H1 (cell line): Measurements from ENCODE around the gene DOCK11. TPM values are rescaled to one million over a fixed set of nuclear protein-coding genes. Genes with fewer than 3 reads are reported as not detected.

Experiments
- CTCF ChIA-PET: fragments of 300-600 bp; sonication (Branson Sonifier 250); formaldehyde crosslinking; loops from one replicate; lab custom pipeline; 2021; ENCODE audit not compliant: partially characterized antibody; lab: Charles Lee
- POLR2A ChIA-PET: fragments of 300-600 bp; sonication (Branson Sonifier 250); formaldehyde crosslinking; loops from one replicate; lab custom pipeline; 2021; ENCODE audit warnings: inconsistent platforms; ENCODE audit not compliant: partially characterized antibody; lab: Charles Lee
- DNase-seq, 2 experiments: peaks; one replicate each; pipeline versions ENCODE4 v3.0.0 to v3.0.0-alpha.2; 2010 to 2022; ENCODE audit warnings: low spot score in 2 of 2, low read depth in 1 of 2, mixed read lengths in 1 of 2
- FAIRE-seq: peaks from 2 replicates; lab custom pipeline; 2011; peaks lifted over from hg19 to GRCh38; lab: Jason Lieb, UNC
- H2AFZ ChIP-seq: 2 replicates; pipeline ENCODE4 v1.8.1; 2012; ENCODE audit warnings: low read length, inconsistent platforms
- H2AK5ac ChIP-seq: 2 replicates; pipeline ENCODE4 v1.6.1; 2013; ENCODE audit warnings: low read depth, low read length
- H2BK120ac ChIP-seq: replicated peaks from 2 replicates; pipeline ENCODE3; 2013; ENCODE audit warnings: low read depth, low read length, inconsistent platforms
- H2BK12ac ChIP-seq: 2 replicates; pipeline ENCODE4 v1.6.1; 2013; ENCODE audit warnings: low read depth, low read length
- H2BK15ac ChIP-seq: 2 replicates; pipeline ENCODE4 v1.6.1; 2013; ENCODE audit warnings: low read length
- H2BK20ac ChIP-seq: 2 replicates; pipeline ENCODE4 v1.6.1; 2013; ENCODE audit warnings: low read length
- H2BK5ac ChIP-seq: 2 replicates; pipeline ENCODE4 v1.6.1; 2013; ENCODE audit warnings: low read depth, low read length
- H3K14ac ChIP-seq: 2 replicates; pipeline ENCODE4 v1.6.1; 2013; ENCODE audit warnings: inconsistent platforms; ENCODE audit not compliant: insufficient read length
- H3K18ac ChIP-seq: 2 replicates; pipeline ENCODE4 v1.6.1; 2013; ENCODE audit warnings: low read length; ENCODE audit errors: extremely low read depth
- H3K23ac ChIP-seq: 2 replicates; pipeline ENCODE4 v1.6.1; 2013; ENCODE audit warnings: inconsistent platforms; ENCODE audit not compliant: insufficient read length
- H3K23me2 ChIP-seq: 2 replicates; pipeline ENCODE4 v1.6.1; 2013; ENCODE audit warnings: low read depth, low read length
- H3K27ac ChIP-seq: 2 replicates; pipeline ENCODE4 v1.6.1; 2011; ENCODE audit warnings: low read depth, low read length, inconsistent platforms
- H3K27me3 ChIP-seq, 4 experiments: replicated peaks in 1 of 4; 1 replicate in 1 of 4; 2 replicates in 3 of 4; pipeline versions ENCODE4 v1.6.1 to v1.8.1; 2011 to 2013; ENCODE audit warnings: low read length in 3 of 4, mild to moderate bottlenecking in 3 of 4, inconsistent platforms in 2 of 4, mixed read lengths in 2 of 4, moderate library complexity in 1 of 4; ENCODE audit not compliant: control insufficient read depth in 3 of 4, insufficient read depth in 3 of 4; ENCODE audit errors: extremely low read depth in 1 of 4
- H3K36me3 ChIP-seq, 4 experiments: 2 replicates each; pipeline versions ENCODE4 v1.6.1 to v1.8.1; 2011 to 2013; ENCODE audit warnings: mild to moderate bottlenecking in 4 of 4, low read length in 3 of 4, moderate library complexity in 2 of 4, control low read depth in 1 of 4, inconsistent platforms in 1 of 4; ENCODE audit not compliant: insufficient read depth in 4 of 4, control insufficient read depth in 2 of 4
- H3K4ac ChIP-seq: replicated peaks from 2 replicates; pipeline ENCODE3; 2013; ENCODE audit warnings: low read length, low read depth, mixed read lengths, inconsistent platforms; ENCODE audit not compliant: insufficient read length
- H3K4me1 ChIP-seq, 4 experiments: replicated peaks in 1 of 4; 1 replicate in 1 of 4; 2 replicates in 3 of 4; pipeline versions ENCODE4 v1.6.1 to v1.8.1; 2011 to 2013; ENCODE audit warnings: low read length in 3 of 4, inconsistent platforms in 2 of 4, mixed read lengths in 1 of 4; ENCODE audit not compliant: insufficient read depth in 4 of 4, control insufficient read depth in 3 of 4
- H3K4me2 ChIP-seq, 2 experiments: 2 replicates each; pipeline versions ENCODE4 v1.6.1 to v1.8.1; 2011 to 2013; ENCODE audit warnings: low read depth in 2 of 2, low read length in 2 of 2, control low read depth in 1 of 2, inconsistent platforms in 1 of 2, mild to moderate bottlenecking in 1 of 2; ENCODE audit not compliant: insufficient read depth in 1 of 2
- H3K4me3 ChIP-seq, 4 experiments: fragments of 200-600, 300-600 bp in 1 of 4; sonication (generic), shearing (Covaris generic), sonication (Bioruptor Twin) in 1 of 4; 2 replicates each; pipeline versions ENCODE4 v1.5.1 to v1.8.1; 2011 to 2016; ENCODE audit warnings: low read length in 4 of 4, low read depth in 3 of 4, control low read depth in 2 of 4, inconsistent platforms in 2 of 4, mild to moderate bottlenecking in 2 of 4, mixed read lengths in 1 of 4, moderate library complexity in 1 of 4; ENCODE audit not compliant: insufficient read depth in 2 of 4; ENCODE audit errors: extremely low read depth in 1 of 4
- H3K56ac ChIP-seq: replicated peaks from 2 replicates; pipeline ENCODE3; 2013; ENCODE audit warnings: low read depth, mild to moderate bottlenecking, mixed read lengths, low read length, inconsistent platforms; ENCODE audit not compliant: insufficient read length
- H3K79me1 ChIP-seq: 2 replicates; pipeline ENCODE4 v1.6.1; 2013; ENCODE audit warnings: low read depth, low read length, control low read depth
- H3K79me2 ChIP-seq, 2 experiments: 2 replicates each; pipeline versions ENCODE4 v1.6.1 to v1.8.1; 2012 to 2013; ENCODE audit warnings: low read length in 2 of 2, mild to moderate bottlenecking in 2 of 2, inconsistent platforms in 1 of 2; ENCODE audit not compliant: insufficient read depth in 2 of 2, control insufficient read depth in 1 of 2
- H3K9ac ChIP-seq, 4 experiments: replicated peaks in 1 of 4; 1 replicate in 1 of 4; 2 replicates in 3 of 4; pipeline versions ENCODE4 v1.6.1 to v1.8.1; 2011 to 2013; ENCODE audit warnings: low read depth in 3 of 4, low read length in 3 of 4, control low read depth in 2 of 4, mild to moderate bottlenecking in 2 of 4, moderate library complexity in 2 of 4, inconsistent platforms in 1 of 4; ENCODE audit errors: extremely low read depth in 1 of 4
- H3K9me3 ChIP-seq, 2 experiments: 2 replicates each; pipeline versions ENCODE4 v1.6.1 to v1.8.1; 2012 to 2013; ENCODE audit warnings: mild to moderate bottlenecking in 2 of 2, moderate library complexity in 2 of 2, control low read depth in 1 of 2, inconsistent platforms in 1 of 2, low read depth in 1 of 2, low read length in 1 of 2, mixed read lengths in 1 of 2; ENCODE audit not compliant: insufficient read depth in 2 of 2
- H4K20me1 ChIP-seq, 2 experiments: replicated peaks in 1 of 2; 2 replicates each; pipeline versions ENCODE3 to v1.8.1; 2011 to 2013; ENCODE audit warnings: inconsistent platforms in 2 of 2, low read length in 2 of 2, mild to moderate bottlenecking in 1 of 2; ENCODE audit not compliant: insufficient read depth in 2 of 2, control insufficient read depth in 1 of 2
- H4K5ac ChIP-seq: 2 replicates; pipeline ENCODE4 v1.6.1; 2013; ENCODE audit warnings: low read length, low read depth, mixed read lengths, inconsistent platforms; ENCODE audit not compliant: insufficient read length
- H4K8ac ChIP-seq: 2 replicates; pipeline ENCODE4 v1.8.0; 2013; ENCODE audit warnings: mild to moderate bottlenecking, moderate library complexity, low read length, inconsistent platforms; ENCODE audit not compliant: insufficient read depth; ENCODE audit errors: extremely low read depth
- H4K91ac ChIP-seq: replicated peaks from 2 replicates; pipeline ENCODE3; 2013; ENCODE audit warnings: low read length, mixed read lengths, inconsistent platforms; ENCODE audit not compliant: insufficient read length
- ASH2L ChIP-seq: fragments of 200-600, 300-600 bp; sonication (generic); IDR thresholded peaks from one replicate; pipeline ENCODE4 v1.7.1; 2017; ENCODE audit warnings: low read length
- FOSL1 ChIP-seq: IDR thresholded peaks from 2 replicates; pipeline ENCODE4 v1.6.1; 2011; ENCODE audit warnings: mild to moderate bottlenecking, low read depth, low read length, moderate library complexity; ENCODE audit not compliant: insufficient read depth
- HDAC6 ChIP-seq: IDR thresholded peaks from one replicate; pipeline ENCODE4 v1.7.1; 2012; ENCODE audit warnings: low read depth, mild to moderate bottlenecking, inconsistent platforms, low read length, moderate library complexity
- JUN ChIP-seq: IDR thresholded peaks from 2 replicates; pipeline ENCODE4 v1.6.1; 2011; ENCODE audit warnings: low read depth, mild to moderate bottlenecking, improper control_type of control experiment, low read length
- KDM1A ChIP-seq: fragments of 200-600, 300-600 bp; sonication (generic); IDR thresholded peaks from 2 replicates; pipeline ENCODE4 v1.7.1; 2016; ENCODE audit warnings: mild to moderate bottlenecking, low read length, borderline replicate concordance
- MAX ChIP-seq: IDR thresholded peaks from 2 replicates; pipeline ENCODE4 v1.6.1; 2012; ENCODE audit warnings: inconsistent platforms
- NANOG ChIP-seq: IDR thresholded peaks from 2 replicates; pipeline ENCODE4 v1.6.1; 2011; ENCODE audit warnings: low read length, low read depth, mild to moderate bottlenecking, inconsistent platforms; ENCODE audit not compliant: insufficient read depth, poor library complexity, severe bottlenecking
- NRF1 ChIP-seq: IDR thresholded peaks from 2 replicates; pipeline ENCODE4 v1.6.1; 2011; ENCODE audit warnings: mild to moderate bottlenecking, low read depth, low read length, improper control_type of control experiment
- RNF2 ChIP-seq: fragments of 200-900, 300-1000 bp; sonication (generic); IDR thresholded peaks from 2 replicates; pipeline ENCODE4 v1.7.1; 2016; ENCODE audit warnings: borderline replicate concordance, low read depth, mild to moderate bottlenecking, antibody characterized with exemption, low read length; ENCODE audit not compliant: poor library complexity, severe bottlenecking; ENCODE audit errors: missing control alignments
- SIN3A ChIP-seq, 2 experiments: IDR thresholded peaks in 1 of 2; conservative IDR thresholded peaks in 1 of 2; 2 replicates each; pipeline ENCODE4 v1.6.1; 2011 to 2012; ENCODE audit warnings: low read length in 2 of 2, improper control_type of control experiment in 1 of 2, low read depth in 1 of 2, mild to moderate bottlenecking in 1 of 2
- SP2 ChIP-seq: IDR thresholded peaks from 2 replicates; pipeline ENCODE4 v1.6.1; 2012; ENCODE audit warnings: mild to moderate bottlenecking, low read length, inconsistent platforms
- TAF1 ChIP-seq: IDR thresholded peaks from 2 replicates; pipeline ENCODE4 v1.6.1; 2011; ENCODE audit warnings: mild to moderate bottlenecking, low read depth, low read length
- TCF12 ChIP-seq: IDR thresholded peaks from 2 replicates; pipeline ENCODE4 v1.6.1; 2011; ENCODE audit warnings: low read depth, mild to moderate bottlenecking, low read length
- WGBS, 2 experiments: shearing (Covaris generic) in 1 of 2; methylation state at CpG; one replicate each; pipeline versions ENCODE4 v1.1.6 to v1.1.7; 2013 to 2015; ENCODE audit warnings: low lambda C conversion rate in 2 of 2, mixed read lengths in 2 of 2, inconsistent platforms in 1 of 2, low coverage in 1 of 2, missing lambda C conversion rate in 1 of 2; ENCODE audit not compliant: insufficient replicate concordance in 2 of 2, insufficient coverage in 1 of 2, insufficient read length in 1 of 2; ENCODE audit errors: extremely low coverage in 1 of 2, missing lambda C conversion rate in 1 of 2; 5-methylcytosine and 5-hydroxymethylcytosine counted together
- polyA plus RNA-seq, 7 experiments: library from polyadenylated mRNA; depleted of rRNA in 3 of 7; stranded (reverse) in 5 of 7; unstranded in 2 of 7; fragments of >200 nt in 5 of 7; fragments of 200-250 nt in 2 of 7; gene quantifications; 1 replicate in 5 of 7; 2 replicates in 1 of 7; 4 replicates in 1 of 7; pipeline versions ENCODE4 v1.2.1 to v1.2.3, GENCODE V29; 2011 to 2013; ENCODE audit warnings: missing spikeins in 2 of 7, mixed read lengths in 2 of 7
- total RNA-seq: library from RNA; stranded (reverse); fragmentation: NEBNext Ultra II Directional; extraction: Animal tissue kit (Norgen Biotek cat#: 25700); gene quantifications from 2 replicates; pipeline ENCODE4 v1.2.1, GENCODE V29; 2021

The DOCK11 gene
- total and polyA plus RNA-seq, 2 of the 8 experiments (the other 6 are each of a cell fraction or from before 2014, with no cell fraction given), result 4.9 to 12.0 TPM

- 90% methylated on average over 4 of the region's 4 CpGs; no CpG with 5 or more reads in 1 of the 2 experiments for WGBS, 2 experiments
- Histone ChIP-seq H2BK12ac (no peak overlapping the region), H3K14ac (no peak overlapping the region), H2BK5ac (no peak overlapping the region), H3K4me3 (no peak overlapping the region), H3K9me3 (no peaks in the 10 kb centered on the region), H3K23me2 (no peaks in the 10 kb centered on the region), H3K18ac (no peak overlapping the region), H4K5ac (no peak overlapping the region), H4K8ac (no peak overlapping the region), H2AK5ac (no peak overlapping the region), H3K23ac (no peak overlapping the region), H3K79me2 (no peaks in the 10 kb centered on the region), H4K20me1 (no peaks in the 10 kb centered on the region), H2BK15ac (no peak overlapping the region), H3K9ac (no peak overlapping the region), H2BK120ac (no peak overlapping the region), H3K79me1 (no peaks in the 10 kb centered on the region), H3K4ac (no peak overlapping the region), H3K27me3 (no peaks in the 10 kb centered on the region), H2BK20ac (no peak overlapping the region), H3K4me1 (peaks cover 0 to 2% (median 0%) of the 10 kb centered on the region in 4 experiments; a peak in 3 of 7 replicates), H3K56ac (no peak overlapping the region), H3K4me2 (no peak overlapping the region), H3K36me3 (no peaks in the 10 kb centered on the region; a peak in 1 of 8 replicates), H4K91ac (no peak overlapping the region), H3K27ac (no peak overlapping the region), H2AFZ (no peak overlapping the region)
- DNase-seq (no peak), FAIRE-seq (no peak)
- CTCF ChIA-PET, result no interaction called here
- POLR2A ChIA-PET, result no interaction called here
- no peak for TF ChIP-seq TCF12
- TF ChIP-seq ASH2L, result no peak
- no peak for TF ChIP-seq NANOG
- TF ChIP-seq RNF2, result no peak
- TF ChIP-seq JUN, result no peak
- TF ChIP-seq SIN3A (conservative IDR thresholded peaks at IDR 0.05 in 1 of 2, IDR thresholded peaks at IDR 0.05 in 1 of 2; ENCODE audit: low read depth in 1 of 2, low read length in 2 of 2), result no peak
- TF ChIP-seq HDAC6, result no peak
- TF ChIP-seq FOSL1, result no peak
- no peak for TF ChIP-seq KDM1A
- TF ChIP-seq MAX, result no peak
- TF ChIP-seq NRF1, result no peak
- no peak for TF ChIP-seq SP2
- TF ChIP-seq TAF1, result no peak
These were observed 99.2 kb downstream of the DOCK11 start for GRCh38 chrX:118594697-118595420.
